Measurements from ENCODE around the gene SLC35B3. TPM values are rescaled to one million over a fixed set of nuclear protein-coding genes. Genes with fewer than 3 reads are reported as not detected.
A peak's percentile ranks its signal among the peaks of the same experiment; 100 is the strongest.
"Not testable (repeated sequence)": the region's sequence is repeated elsewhere in the genome, so short reads cannot be mapped to it uniquely, and the experiment has no call there.

SLC35B3 gene
- total RNA-seq, 1 donor from 2014 or later, result 7.3 TPM

GRCh38 chr6:8437813-8438212, 2.5 kb upstream of the SLC35B3 start:
- no peak for TF ChIP-seq CTCF (conservative IDR thresholded peaks at IDR 0.05; ENCODE audit: low read depth, low read length)
- H3K4me3 ChIP-seq (ENCODE audit: low read depth, low read length), result no peak overlapping the region
- no peak for DNase-seq (ENCODE audit: low read depth)

- no peak overlapping the region for H3K4me3 ChIP-seq (ENCODE audit: low read depth, low read length)
- TF ChIP-seq CTCF (conservative IDR thresholded peaks at IDR 0.05; ENCODE audit: low read depth, low read length), result no peak
- DNase-seq (ENCODE audit: low read depth), result peak; percentile 32
Measured at GRCh38 chr6:8436966-8437365, 1.6 kb upstream of the SLC35B3 start.

GRCh38 chr6:8435845-8436168, 462 bp upstream of the SLC35B3 start:
- H3K4me3 ChIP-seq (ENCODE audit: low read depth, low read length), result peak overlapping the region; percentile 99
- no peak for DNase-seq (ENCODE audit: low read depth)
- TF ChIP-seq CTCF (conservative IDR thresholded peaks at IDR 0.05; ENCODE audit: low read depth, low read length), result no peak

- TF ChIP-seq CTCF (conservative IDR thresholded peaks at IDR 0.05; ENCODE audit: low read depth, low read length), result no peak
- no peak for DNase-seq (ENCODE audit: low read depth)
- peak overlapping the region; percentile 99 for H3K4me3 ChIP-seq (ENCODE audit: low read depth, low read length)
Measured at GRCh38 chr6:8434727-8435092, 635 bp downstream of the SLC35B3 start.

GRCh38 chr6:8432614-8433013, 2.7 kb downstream of the SLC35B3 start:
- TF ChIP-seq CTCF (conservative IDR thresholded peaks at IDR 0.05; ENCODE audit: low read depth, low read length), result no peak
- DNase-seq (ENCODE audit: low read depth), result no peak
- no peak overlapping the region for H3K4me3 ChIP-seq (ENCODE audit: low read depth, low read length)

- no peak overlapping the region for H3K4me3 ChIP-seq (ENCODE audit: low read depth, low read length)
- no peak for DNase-seq (ENCODE audit: low read depth)
- TF ChIP-seq CTCF (conservative IDR thresholded peaks at IDR 0.05; ENCODE audit: low read depth, low read length), result no peak
Measured at GRCh38 chr6:8429821-8430220, 5.5 kb downstream of the SLC35B3 start.

- DNase-seq (ENCODE audit: low read depth); H3K4me3 ChIP-seq (ENCODE audit: low read depth, low read length): not testable (repeated sequence)
Measured at GRCh38 chr6:8426544-8426943, 8.8 kb downstream of the SLC35B3 start.

GRCh38 chr6:8420031-8420588, 15.2 kb downstream of the SLC35B3 start:
- DNase-seq (ENCODE audit: low read depth), result no peak
- H3K4me3 ChIP-seq (ENCODE audit: low read depth, low read length), result no peak overlapping the region
- TF ChIP-seq CTCF (conservative IDR thresholded peaks at IDR 0.05; ENCODE audit: low read depth, low read length), result no peak
